NT2/D1 (cell line): Measurements from ENCODE around the gene FAIM2.

ENCODE experiments used
- SUZ12 ChIP-seq: IDR thresholded peaks from 2 replicates; pipeline ENCODE4 v1.6.1; 2011; ENCODE audit not compliant: insufficient read length, insufficient read depth; ENCODE audit errors: extremely low read depth
- YY1 ChIP-seq: IDR thresholded peaks from 2 replicates; pipeline ENCODE4 v1.6.1; 2011; ENCODE audit not compliant: insufficient read length, insufficient read depth
- ZNF274 ChIP-seq: IDR thresholded peaks from 2 replicates; pipeline ENCODE4 v1.6.1; 2011; ENCODE audit warnings: mild to moderate bottlenecking, low read depth, low read length

DNA sequence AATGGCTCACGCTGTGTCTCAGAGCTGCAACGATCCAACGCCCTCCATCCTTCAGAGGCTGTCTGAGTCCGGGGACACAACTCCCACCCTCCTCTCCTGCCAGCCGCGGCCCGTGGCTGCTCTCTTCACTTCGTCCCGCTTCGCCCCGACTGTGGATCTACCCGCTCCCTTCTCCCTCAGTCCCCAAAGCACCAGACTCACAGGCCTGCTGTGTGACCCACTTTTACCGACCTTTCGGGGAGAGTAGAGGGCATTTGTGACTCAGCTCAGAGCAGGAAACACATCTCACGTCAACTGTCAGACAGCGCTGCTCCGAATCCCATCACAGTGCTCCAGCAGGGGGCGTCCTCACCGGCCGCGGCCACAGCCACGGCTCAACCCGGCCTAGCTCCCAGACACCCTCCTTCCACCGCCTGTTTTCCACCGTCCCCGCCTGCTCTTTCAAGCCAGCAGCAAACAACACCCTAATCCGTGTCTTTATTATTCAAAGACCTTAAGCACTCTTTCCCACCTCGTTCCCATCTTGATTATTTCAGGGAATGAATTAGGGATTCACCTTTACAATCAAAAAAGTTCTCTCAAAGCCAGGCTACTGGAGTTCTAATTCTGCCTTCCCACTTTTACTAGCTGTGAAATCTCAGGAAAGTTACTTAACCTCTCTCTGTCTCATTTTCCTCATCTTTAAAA lies 41.8 kb upstream of the FAIM2 start:
- no peak for TF ChIP-seq YY1
- no peak for TF ChIP-seq ZNF274
- TF ChIP-seq SUZ12: no peak
